ENCODE measurements around the gene DTX2.
"Not testable (repeated sequence)": the region's sequence is repeated elsewhere in the genome, so short reads cannot be mapped to it uniquely, and the experiment has no call there.

Gene DTX2

DNA sequence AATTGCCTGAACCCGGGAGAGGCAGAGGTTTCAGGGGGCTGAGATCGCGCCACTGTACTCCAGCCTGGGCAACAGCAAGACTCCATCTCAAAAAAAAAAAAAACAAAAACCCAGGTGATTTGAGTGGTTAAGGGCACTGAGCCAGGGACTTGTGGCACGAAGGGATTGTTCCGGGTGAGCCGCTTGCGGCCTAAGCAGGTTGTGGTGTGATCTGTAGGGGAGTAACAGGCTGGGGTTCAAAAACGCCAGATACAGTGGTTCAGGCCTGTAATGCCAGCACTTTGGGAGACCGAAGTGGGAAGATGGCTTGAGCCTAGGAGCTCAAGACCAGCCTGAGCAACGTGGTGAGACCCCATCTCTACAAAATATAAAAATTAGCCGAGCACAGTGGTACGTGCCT lies 17.7 kb upstream of the DTX2 start:
- not testable (repeated sequence) for DNase-seq (ENCODE audit: low read depth in 2 of 2)

DNA sequence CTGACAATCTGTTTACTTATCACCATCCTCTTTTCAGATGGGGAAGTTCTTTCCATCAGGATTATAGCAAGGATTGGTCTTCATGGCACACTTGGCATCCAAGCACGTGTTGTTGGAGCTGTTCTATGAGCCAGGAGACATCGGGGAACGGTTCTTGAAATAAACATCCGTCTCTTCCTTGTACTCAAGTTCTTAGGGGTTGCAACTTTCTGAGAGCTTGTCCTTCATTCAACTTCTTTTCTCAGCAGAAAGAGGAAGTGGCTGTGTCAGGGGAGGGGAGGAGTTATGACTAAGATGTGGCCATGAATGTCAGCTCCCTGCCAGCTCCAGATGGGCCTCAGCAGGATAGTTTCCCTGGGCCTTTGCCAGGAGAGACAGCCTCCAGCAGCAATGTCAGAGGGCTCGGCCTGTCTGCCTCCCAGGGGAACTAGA lies 15.9 kb upstream of the DTX2 start:
- not testable (repeated sequence) for DNase-seq (ENCODE audit: low read depth in 2 of 2)

DNA sequence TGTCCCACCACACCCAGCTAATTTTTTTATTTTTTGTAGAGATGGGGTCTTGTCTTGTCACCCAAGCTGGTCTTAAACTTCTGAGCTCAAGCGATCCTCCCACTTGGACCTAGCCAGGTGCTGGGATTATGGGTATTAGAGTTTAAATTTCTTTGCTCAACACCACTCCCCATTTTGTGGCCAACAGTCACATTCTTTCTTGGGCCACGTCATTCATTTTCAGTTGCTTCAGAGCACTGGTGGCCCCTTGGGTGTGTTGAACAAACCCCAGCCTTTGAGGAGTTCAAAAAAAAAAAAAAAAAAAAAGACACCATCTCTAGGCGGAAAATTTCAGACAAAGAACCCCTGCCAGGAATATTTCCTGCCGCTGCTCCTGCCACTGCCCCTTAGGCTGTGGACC lies 4.5 kb upstream of the DTX2 start:
- not testable (repeated sequence) for DNase-seq (ENCODE audit: low read depth in 2 of 2)

DNA sequence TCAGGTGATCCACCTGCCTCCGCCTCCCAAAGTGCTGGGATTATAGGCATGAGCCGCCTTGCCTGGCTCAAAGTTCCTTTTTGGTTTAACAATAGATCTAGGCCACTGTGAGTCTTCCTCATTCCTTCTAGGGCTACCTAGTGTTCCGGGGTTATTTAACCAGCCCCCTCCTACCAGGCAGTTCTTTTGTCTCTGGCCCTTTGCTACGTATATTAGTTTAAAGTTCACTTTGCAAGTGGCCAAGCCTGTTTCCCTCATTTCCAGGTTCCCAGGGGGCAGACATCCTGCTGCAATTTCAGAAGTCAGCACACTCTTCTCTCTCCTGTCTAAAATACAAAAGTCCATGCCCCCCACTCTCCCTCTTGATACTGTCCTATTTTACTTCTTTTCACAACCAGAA lies 3.0 kb upstream of the DTX2 start:
- not testable (repeated sequence) for DNase-seq (ENCODE audit: low read depth in 2 of 2)

DNA sequence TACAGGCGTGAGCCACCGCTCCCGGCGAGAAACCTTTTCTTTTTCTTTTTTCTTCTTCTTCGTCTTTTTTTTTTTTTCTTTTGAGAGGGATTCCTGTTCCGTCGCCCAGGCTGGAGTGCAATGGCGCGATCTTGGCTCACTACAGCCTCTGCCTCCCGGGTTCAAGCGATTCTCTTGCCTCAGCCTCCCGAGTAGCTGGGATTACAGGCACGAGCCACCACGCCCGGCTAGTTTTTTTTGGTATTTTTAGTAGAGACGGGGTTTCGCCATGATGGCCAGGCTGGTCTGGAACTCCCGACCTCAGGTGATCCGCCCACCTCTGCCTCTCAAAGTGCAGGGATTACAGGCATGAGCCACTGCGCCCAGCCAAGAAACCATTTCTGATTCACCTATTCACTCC lies 742 bp upstream of the DTX2 start:
- DNase-seq (ENCODE audit: low read depth in 2 of 2), result not testable (repeated sequence)

DNA sequence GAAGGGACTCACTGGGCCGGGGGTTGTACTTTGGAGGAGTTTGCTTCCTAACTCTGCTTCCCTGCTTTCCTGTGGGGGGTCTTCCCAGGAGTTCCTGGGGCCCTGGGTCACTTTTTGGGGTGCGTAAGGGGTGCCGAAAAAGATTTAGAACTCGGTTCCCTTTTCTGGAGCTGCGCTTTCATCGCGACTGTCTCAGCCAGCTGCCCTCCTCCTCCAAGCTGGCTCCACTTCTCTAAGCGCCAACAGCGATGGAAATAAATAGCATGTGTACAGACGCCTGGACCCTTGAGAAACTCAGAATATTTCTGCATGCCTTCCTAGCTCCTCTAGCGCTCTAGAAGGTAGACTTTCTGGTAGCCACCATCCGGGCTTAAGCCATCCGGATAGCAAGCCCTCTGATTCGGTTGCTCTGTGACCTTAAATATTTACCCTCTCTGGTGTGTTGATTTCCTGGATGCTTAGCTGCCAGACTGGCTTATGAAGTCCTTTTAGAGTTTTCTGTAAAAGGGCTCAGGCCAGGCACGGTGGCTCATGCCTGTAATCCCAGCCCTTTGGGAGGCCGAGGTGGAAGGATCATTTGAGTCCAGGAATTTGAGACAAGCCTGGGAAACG lies 868 bp downstream of the DTX2 start:
- DNase-seq (ENCODE audit: low read depth in 2 of 2), result not testable (repeated sequence)

DNA sequence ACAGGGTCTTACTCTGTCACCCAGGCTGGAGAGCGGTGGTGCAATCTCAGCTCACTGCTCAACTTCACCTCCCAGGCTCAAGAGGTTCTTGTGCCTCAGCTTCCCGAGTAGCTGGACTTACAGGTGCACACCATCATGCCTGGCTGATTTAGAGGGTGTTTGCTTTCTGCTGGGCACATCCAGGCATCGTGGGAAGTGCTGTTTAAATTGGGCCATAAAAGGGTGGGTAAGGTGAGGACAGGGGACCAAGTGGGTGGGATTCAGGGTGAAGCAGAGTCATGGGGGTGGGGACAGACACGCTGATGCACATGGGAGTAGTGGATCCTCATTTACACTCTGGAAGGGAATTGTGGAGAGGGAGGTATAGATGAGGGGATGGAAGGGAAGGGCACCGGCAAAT lies 3.5 kb downstream of the DTX2 start:
- not testable (repeated sequence) for DNase-seq (ENCODE audit: low read depth in 2 of 2)

DNA sequence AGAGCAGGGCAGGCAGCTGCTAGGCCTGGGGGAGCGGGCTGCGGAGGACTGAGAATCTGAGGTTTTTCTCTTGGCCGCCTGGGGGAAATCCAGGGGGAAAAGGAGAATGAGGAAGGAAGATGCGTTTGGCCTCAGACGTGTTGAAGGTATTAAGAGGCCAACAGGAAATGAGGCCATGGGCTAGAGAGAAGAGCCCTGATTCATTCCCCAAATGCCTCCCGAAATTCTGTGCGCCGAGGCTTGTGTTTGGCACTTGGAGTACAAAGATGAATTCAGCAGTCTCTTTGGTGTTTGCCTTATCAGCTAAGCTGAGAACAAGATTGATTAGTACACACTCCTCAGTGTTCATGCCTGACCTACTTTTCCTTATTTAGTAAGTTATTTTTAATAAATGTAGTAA lies 4.4 kb downstream of the DTX2 start:
- DNase-seq (ENCODE audit: low read depth in 2 of 2), result not testable (repeated sequence)

DNA sequence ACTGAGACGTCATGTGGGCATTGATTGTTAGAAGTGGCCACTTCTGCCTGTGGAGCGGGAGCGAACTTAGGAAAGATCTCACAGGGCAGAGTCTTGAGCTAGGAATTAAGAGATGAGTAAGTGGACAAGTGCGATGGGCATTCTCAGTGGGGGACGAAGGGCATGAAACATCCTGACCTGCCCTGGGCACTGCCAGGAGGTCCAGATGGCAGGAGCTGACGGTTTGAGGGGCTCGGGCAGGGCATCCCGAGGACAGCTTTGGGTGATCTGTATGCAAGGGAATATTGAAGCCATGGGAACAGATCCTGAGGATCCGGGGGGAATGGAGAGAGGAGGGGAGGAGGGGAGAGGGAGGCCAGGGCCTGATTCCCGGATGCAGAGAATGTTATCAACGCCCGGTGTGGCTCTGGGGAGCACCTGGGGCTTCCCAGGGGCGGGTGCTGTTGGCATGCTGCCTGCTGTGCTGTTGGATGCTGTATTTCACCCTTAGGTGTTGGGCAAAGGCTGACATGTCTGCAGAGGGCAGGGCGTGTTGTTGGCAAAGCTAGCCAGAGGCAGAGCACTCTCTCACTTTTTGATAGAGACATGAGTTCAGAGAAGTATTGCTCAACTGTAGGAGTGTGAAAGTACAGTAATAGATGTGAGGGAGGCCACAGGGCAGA lies 6.4 kb downstream of the DTX2 start:
- DNase-seq (ENCODE audit: low read depth in 2 of 2), result not testable (repeated sequence)

DNA sequence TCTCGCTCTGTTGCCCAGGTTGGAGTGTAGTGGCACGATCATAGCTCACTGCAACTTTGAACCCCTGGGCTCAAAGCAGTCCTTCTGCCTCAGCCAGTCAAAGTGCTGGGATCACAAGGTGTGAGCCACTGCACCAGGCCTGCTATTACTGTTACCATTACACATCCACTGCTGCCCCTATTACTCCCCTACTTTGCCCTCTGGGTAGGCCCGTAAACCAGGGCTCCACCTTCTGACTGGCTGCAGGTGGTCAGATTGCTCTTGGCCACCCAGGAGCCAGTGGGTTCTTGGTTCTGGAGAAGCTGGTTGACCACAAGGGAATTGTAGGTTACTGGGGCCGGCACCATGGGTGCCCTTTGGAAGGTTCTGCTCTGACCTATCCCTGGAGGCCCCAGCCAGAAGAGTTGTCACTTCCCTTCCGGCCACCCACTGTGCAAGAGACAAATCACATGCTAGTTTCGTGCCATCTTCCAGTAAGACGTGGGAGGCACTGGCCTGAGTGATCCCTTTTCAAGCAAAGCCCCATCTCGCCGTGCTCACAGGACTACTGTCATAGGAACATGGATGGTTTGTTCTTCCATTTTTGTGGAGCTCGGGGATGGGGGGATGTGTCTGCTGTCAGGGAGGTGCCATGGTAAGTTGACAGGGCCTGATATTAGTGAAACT lies 10.2 kb downstream of the DTX2 start:
- DNase-seq (ENCODE audit: low read depth in 2 of 2), result not testable (repeated sequence)

DNA sequence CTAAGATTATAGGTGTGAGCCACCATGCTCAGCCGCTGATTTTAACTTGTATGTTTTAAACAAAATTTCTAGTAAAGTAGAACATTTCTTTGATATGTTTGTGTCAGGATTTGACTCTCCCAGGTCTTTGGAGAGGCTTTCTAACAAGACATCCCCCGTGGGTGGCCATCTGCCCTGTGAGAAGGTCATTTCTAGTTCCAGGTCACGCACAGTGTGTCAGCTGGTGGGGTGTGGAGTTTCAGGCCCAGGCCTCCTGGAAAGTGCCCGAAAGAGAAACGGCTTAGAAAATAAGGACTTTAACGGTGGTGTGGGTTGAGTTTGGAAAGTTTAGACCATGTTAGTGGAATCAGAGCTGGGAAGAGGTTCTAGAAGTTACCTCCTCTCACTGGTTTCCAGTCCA lies 11.6 kb downstream of the DTX2 start:
- not testable (repeated sequence) for DNase-seq (ENCODE audit: low read depth in 2 of 2)

DNA sequence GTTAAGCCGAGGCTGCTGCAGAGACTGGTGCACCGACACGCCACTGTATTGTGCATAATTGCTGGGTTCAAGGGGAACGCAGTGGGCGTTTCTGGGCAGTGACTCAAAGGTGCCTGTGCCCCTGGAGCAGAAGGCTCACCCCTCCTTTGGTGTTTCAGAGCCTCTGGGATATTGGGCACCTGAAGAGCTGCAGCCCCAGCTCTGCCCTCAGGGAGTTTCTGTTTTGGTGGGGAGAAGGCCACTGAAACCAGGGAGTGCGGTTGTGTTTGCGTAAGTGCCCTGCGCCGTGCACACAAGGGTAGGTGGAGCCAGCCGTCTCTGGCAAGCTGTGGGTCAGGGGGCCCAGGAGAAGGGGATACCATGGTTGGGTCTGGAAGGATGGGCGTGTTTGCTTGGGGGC lies 14.8 kb downstream of the DTX2 start:
- DNase-seq (ENCODE audit: low read depth in 2 of 2), result not testable (repeated sequence)

DNA sequence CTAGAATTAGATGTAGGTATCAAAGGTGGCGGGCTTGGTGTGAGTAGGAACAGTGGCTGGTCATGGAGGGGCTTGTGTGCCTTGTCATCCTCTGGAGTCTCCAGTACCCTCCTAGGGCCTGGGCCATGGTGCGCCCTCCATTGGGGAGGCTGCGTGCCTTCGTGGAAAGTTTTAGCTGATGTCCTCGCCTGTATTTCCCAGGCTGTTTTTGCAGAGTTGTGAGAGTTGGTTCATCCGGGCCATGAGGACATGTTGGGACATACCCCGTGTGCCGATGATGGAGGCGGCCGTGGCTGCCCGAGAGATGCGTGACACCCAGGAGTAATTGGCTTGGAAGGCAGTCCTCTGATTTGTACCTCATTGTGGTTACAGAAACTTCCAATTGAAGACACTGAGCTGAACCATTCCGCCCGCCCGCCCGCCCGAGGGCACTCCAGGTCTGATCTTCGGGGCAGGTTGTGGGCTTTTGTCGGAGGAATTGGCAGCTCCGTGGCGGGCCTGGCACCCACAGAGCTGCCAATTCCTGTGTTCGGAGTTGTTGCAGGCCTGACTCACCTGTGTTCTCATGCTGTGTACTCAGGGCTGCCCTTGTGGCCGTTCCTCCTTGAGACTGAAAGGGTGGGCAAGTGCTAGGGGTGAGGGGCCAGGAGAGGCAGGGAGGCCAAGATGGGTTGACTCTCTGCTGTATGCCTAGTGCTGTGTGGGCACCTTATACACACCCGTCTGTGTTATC lies 15.4 kb downstream of the DTX2 start:
- not testable (repeated sequence) for DNase-seq (ENCODE audit: low read depth in 2 of 2)

DNA sequence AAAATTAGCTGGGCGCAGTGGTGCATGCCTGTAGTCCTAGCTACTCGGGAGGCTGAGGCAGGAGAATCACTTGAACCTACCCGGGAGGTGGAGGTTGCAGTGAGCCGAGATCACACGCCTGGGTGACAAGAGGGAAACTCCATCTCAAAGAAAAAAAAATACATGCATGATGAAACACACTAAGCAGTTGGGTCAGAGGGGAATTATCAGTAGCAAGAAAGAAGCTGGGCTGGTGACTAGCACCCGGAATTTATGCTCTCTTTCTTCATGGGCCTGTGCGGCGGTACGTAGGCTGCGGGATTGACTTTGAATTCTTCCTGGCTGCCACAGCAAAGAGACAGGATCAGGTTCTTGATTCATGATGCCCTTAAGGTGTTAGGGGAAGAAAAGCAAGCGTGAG lies 18.1 kb downstream of the DTX2 start:
- not testable (repeated sequence) for DNase-seq (ENCODE audit: low read depth in 2 of 2)

DNA sequence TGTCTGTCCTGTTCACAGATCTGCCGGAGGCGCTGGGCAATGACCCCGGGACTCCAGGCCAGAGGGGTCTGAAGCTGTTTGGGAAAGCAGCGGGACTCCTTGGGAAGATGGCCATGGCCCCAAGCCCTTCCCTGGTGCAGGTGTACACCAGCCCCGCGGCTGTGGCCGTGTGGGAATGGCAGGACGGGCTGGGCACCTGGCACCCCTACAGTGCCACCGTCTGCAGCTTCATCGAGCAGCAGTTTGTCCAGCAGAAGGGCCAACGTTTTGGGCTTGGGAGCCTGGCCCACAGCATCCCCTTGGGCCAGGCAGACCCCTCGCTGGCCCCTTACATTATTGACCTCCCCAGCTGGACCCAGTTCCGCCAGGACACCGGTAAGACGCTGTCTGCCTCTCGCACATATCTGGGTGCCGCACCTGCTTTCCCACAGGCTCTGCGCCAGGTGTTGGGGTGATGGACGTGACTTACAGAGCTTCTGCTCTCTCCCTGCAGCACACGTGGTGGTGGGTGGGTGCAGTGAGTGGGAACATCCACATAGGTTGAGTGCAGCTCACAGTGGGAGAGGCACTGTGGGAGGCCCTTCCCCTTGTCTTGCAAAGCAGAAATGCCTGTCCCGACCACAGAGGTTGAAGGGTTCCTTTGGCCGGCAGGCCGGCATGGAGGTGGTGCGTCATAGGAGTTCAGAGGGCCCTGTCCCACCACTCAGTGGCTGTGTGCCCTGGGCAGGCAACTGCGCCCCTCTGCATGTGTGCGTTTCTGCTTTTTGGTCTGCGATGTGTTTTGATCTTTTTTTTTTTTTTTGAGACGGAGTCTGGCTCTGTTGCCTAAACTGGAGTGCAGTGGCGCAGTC lies 19.1 kb downstream of the DTX2 start:
- not testable (repeated sequence) for DNase-seq (ENCODE audit: low read depth in 2 of 2)

DNA sequence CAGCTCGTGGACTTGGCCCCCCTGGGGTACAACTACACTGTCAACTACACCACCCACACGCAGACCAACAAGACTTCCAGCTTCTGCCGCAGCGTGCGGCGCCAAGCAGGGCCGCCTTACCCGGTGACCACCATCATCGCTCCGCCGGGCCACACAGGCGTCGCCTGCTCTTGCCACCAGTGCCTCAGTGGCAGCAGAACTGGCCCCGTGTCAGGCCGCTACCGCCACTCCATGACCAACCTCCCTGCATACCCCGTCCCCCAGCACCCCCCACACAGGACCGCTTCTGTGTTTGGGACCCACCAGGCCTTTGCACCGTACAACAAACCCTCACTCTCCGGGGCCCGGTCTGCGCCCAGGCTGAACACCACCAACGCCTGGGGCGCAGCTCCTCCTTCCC lies 21.2 kb downstream of the DTX2 start:
- not testable (repeated sequence) for DNase-seq (ENCODE audit: low read depth in 2 of 2)

DNA sequence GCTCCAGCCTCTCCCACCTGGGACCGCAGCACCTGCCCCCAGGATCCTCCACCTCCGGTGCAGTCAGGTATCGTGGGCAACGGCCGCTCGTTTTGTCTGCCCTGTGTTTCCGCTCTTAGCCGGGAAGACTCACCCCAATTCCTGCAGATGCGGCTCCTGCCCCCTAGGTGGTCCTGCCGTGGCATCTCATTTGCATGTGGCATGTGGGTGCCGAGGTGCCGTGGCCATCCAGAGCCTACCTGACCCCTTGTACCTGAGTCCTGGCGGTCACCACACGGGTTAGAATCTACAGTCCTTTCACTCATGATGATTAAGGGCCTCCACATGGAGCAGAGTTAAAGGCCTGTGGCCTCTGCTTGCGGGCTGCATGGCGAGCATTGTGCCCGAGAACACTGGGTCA lies 21.6 kb downstream of the DTX2 start:
- DNase-seq (ENCODE audit: low read depth in 2 of 2), result not testable (repeated sequence)

DNA sequence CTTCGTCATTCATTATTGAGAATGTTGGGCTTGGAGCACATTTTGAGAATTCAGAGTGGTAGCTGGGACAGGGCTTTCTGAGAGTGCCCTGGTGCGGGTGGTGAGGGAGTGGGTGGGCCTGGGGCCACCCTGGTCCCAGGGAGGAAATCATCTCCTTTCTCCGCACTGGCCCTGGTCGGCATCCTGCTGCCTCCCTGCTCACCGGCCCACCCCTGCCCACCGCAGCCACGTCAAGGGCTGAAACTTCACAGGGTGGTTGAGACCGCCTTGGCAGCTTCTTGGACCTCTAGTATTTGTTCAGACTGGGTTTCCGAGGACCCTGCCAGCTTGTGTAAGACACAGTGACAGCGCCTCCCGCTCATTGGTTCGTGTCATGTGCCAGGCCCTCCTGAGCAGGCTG lies 22.9 kb downstream of the DTX2 start:
- DNase-seq (ENCODE audit: low read depth in 2 of 2), result not testable (repeated sequence)

DNA sequence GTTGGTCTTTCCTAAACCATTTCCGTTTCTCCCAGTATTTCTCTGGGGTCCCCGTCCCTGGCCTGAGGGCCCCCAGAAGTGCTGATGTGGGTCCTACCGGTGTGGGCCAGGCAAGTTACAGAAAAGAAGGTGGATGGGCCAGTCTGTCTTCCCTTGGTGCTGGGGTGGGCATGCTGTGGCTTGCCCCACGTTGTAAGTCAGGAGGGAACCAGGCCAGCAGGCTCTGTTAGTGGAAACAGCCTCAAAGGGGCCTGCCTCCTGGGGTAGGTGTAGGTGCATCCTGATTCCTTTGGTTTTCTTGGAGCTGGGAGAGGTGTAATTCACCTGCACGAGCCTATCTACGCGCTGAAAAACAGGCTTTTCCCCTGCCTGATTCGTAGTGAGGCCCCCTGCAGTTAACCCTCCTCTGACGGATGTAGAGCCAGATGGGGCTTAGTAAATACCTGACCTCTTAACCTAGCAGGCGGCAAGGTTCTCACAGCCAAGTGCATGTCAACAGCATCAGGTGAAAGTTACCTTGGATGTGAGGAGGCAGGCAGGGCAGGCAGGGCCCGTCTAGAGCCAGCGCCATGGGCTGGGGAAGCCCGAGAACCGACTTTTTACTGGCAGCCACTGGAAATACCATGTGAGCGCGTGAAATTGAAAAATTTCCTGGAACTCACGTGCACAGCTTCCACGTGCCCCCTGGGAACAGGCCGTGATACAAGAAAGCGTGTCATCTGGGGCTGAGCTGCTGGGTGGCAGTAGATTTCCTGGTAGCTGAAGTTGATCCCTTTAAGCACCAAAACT lies 24.5 kb downstream of the DTX2 start:
- not testable (repeated sequence) for DNase-seq (ENCODE audit: low read depth in 2 of 2)

DNA sequence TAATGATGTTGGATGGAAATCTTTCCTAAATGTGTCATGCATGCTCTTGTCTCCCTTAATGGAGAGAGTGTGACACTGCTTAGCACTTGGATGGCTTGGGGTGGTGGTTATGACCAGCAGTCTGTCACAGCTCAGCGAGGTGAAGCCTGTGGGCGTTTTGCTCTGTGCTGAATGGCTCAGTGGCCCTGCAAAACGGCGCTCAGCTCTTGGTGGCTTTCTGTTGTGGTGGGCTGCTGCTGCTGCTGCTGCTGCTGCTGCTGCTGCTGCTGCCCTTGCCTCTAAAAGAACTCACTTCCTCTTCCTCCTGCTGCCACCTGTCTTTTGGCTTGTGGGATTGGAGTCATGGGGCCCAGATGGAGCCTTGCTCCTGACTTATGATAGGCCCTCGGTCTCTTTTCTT lies 25.1 kb downstream of the DTX2 start:
- not testable (repeated sequence) for DNase-seq (ENCODE audit: low read depth in 2 of 2)

DNA sequence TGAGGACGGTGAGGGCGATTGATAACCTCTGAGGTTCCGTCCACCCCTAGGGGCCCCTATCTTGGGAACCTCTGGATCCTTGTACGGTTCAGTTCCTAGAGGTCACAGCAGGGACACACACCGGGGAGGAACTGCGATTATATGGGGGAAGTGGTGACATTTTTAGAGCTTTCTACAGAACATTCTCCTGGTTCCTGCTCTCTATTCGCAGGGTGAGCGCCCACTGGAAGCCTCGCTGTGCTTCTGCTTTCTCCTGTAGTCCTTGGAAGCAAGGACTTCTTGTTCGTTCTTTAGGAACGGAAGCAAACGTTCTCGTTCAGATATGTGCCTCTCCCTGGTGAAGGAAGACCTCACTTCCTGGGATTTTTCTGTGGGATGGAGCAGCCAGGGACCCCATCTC lies 26.5 kb downstream of the DTX2 start:
- DNase-seq (ENCODE audit: low read depth in 2 of 2), result not testable (repeated sequence)
